ENCODE results near the gene TCP1.
"Not testable (repeated sequence)": the region's sequence is repeated elsewhere in the genome, so short reads cannot be mapped to it uniquely, and the experiment has no call there.

The TCP1 gene

DNA sequence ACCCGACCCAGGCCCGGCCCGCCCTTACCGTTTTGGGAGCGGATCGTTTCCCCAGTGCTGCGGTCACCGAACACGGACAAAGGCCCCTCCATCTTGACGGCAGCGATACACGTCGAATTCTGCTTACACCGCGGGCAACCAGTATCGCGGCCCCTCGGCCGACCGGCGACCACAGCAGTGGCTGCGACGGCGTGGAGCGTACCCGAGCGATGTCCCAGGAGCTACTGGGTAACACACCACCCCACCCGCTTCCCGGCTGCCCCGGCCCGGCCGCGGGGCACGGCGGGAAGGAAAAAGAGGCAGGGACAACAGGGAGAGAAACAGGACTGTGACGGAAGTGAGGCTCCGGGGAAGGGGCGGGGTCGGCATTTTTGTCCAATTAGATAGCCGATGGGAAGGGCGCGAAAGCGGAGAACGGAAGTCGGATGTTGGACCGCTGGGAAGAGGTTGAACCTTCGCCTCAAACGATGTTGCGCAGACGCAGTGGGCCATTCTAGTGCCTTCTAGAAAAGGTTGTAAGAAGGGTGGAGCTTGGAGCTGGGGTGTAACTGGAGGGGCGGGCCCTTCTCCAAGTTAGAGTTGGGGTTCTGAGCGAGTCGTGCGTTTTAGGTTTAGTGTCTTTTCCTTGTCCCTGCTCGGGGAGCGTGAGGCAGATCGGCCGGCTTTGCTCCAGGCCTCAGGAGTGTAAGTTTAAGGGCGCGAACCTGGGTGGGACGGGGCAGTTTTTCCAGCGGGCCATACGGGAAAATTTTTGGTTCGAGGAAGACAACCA lies at the start of gene TCP1:
TSS of gene TCP1 (minus strand) at position 226 of the 772 bp plus-strand sequence. CDS start at position 92, 134 bp downstream.
- peak; percentile 98 for DNase-seq (ENCODE audit: low read depth in 2 of 2)

DNA sequence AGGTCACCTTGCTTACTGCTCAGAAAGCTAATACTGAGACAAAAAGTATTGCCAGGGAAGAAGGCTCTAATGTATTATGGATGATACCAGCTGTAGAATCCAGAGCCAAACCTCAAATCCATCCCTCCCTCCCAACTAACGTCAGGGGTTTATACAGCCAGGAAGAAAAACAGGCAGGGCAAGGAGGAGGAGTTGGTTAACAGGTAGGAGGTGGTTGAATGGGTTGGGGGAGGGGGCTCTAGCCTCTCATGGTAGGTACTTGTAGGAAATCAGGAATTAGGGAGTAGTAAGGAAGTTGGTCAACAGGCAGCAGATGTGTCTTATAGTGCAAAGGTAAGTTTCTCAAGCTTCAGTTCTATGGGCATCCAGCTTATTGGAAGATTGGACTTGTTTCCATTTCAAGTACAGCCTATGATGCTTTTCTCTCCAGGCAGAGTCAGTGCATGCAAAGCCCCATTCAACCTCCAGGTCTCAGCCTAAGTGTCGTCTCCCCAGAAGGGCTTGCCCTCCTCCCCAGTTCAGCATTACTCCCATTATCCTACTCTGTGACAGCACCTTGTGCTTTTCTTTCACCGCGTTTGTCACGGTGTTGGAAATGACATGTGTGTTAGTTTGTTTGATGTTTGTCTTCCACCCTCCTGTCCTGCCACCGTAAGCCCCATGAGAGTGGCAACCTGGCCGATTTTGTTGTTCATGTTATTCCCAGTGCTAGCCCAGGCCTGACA lies 48.8 kb upstream of the TCP1 start:
- no peak for DNase-seq (ENCODE audit: low read depth in 2 of 2)

DNA sequence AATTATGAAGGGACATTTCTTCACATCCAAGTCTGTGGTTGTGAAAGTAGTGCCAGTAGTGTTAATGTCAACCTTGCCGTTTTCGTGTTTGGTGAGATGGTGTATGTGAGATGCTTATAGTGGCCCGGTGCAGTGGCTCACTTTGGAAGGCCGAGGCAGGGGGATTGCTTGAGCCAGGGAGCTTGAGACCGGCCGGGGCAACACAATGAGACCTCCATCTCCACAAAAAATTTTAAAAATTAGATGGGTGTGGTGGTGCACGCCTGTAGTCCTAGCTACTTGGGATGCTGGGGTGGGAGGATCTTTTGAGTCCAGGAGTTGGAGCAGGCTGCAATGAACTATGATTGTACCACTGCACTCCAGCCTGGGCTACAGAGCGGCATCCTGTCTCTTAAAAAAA lies 48.1 kb upstream of the TCP1 start:
- DNase-seq (ENCODE audit: low read depth in 2 of 2), result no peak

DNA sequence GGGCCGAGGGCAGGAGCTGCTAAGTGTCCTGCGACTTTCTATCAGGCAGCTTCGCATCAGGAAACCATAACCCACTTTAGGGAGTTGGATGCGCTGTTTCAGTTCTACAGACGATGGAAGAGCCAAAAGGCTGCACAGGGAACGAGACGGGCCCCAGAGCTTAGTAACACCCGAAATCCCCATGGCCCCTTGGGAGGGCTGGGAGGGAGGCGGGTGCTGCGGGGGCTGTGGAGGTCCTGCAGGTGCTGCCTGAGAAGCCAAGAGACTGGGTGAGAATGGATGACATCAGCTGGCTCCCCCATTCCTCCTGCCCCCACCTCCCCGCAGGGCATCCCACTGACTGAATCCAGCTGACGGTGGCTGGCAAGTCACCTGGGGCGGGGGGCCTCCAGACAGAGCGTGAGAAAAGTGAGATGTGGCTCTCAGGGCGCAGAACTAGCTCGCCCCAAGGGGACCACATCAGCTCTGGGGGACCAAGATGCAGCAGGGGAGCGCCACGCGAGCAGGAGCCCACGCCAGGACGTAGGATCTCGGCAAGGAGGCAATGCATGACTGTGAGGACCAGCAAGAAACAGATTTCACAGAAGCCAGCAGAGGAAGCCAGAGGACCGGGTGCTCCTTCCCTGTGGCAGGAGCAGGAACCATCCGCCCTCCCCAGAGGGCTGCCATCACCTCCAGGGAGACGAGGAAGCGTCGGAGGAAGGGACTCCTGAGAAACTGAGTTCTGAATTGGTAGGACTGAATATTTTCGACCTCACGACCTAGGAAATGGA lies 47.5 kb upstream of the TCP1 start:
- no peak for DNase-seq (ENCODE audit: low read depth in 2 of 2)

DNA sequence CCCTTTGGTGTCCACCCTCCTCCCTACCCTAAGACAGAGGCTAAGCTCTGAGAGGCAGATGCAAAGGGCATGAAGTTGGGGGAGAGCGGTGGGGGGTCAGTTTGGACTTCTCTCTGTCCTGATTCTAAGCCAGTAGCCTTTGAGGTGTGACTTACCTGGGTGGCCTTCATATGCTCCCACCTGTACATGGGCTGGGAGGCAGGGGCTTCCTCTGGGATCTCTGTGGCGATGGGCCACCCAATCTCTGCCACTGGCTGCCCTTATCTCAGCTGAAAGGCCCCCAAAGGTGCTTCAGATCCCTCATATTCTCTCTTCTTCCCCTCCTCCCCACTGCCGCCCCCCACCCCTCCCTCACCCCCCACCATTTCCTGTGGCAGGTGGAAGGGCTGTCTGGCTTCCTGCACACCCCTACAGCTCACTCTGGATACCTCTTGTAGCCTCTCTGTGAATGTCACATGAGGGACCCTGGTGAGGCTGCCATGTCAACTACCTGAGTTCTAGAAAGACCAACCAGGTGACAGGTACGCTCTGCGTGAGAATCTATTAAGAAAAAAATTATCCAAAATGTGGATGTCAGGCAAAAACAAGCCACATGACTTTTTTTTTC lies 44.7 kb upstream of the TCP1 start:
- no peak for DNase-seq (ENCODE audit: low read depth in 2 of 2)

DNA sequence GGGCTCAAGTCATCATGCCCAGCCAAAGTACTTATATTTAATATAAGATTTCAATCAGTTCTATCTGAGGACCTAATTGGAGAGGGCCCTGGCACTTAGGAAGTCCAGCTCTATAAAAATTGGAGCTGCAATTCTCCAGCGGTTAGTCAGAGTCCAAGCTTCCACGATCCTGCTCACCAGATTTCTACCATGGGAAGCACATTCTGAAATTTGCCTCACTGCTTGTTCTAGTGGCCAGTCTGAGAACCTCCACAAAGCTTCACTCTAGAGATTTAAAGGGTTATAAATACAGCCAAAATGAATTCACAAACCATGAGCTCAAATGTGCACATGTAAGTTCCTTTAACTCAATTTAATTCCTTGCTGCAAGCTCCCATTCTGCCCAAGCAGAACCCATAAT lies 44.2 kb upstream of the TCP1 start:
- no peak for DNase-seq (ENCODE audit: low read depth in 2 of 2)

DNA sequence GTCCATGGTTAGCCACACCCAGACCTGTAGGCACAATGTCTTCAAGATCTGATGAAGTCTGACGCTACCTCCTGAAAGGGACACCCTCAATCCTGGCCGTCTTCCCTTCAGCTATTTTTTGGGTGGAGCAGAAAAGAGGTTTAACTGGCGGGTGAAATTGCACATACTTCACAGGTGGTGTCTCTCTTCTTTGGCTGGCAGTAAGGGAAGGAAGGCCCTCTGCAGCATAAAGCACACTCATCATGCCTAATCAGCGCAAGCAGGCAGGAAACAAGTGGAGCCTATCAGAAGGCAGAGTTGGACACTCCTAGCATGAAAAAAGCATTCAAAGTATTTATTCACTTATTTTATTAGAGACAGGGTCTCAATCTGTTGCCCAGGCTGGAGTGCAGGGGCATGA lies 43.5 kb upstream of the TCP1 start:
- DNase-seq (ENCODE audit: low read depth in 2 of 2), result no peak

DNA sequence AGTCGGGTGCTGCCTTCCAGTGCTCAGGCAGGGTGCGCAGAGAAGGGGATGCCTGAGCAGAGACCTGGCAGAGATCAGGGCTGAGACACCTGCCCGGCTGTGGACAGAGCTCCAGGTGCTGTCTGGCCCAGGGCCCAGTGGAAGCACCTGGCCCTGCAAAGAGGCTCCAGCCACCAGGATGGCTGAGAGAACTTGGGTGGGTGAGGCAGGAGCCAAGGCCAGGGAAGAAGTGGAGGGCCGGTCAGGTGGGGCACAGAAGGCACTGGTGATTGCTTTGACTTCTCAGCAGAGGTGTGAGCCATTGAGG lies 41.9 kb upstream of the TCP1 start:
- no peak for DNase-seq (ENCODE audit: low read depth in 2 of 2)

DNA sequence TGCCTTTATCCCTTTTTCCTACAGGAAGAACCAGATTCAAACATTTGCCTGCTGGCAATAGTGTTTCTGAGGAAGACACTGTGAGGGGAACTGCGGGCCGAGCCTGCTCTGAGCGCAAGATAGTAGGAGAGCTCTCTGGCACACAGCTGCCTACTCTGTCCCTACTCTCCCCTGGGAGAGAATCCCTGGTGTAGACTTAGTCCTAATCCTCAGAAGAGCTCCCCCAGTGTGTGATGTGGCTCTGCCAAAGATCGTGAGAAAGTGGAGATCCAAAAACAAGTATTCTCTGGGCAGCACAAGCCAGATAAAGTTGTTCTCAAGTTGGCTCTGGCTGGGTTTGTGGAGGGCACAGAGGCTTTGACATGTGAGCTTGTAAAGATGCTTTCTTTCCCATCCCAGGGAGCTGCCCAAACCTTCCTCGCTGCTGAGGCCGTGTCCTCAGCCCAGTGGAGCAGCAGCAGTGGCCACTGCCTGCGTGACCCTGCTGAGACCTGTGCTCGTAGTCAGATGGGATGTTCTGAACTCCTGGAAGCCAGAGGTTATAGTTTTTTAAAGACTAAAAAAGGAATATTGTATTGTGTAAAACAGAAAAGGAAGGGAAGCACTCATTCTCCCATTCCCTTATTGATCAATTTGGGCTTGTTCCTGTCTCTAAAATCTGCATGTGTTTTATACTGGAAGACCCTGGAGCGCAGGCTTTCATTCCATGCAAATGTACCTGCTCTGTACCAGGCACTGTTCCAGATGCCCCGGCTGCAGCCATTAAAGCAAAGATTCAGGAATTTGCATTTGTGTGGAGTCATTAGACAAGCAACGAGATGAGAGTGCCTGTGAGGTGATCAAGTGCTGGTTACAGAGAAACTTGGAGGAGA lies 41.3 kb upstream of the TCP1 start:
- DNase-seq (ENCODE audit: low read depth in 2 of 2), result no peak

DNA sequence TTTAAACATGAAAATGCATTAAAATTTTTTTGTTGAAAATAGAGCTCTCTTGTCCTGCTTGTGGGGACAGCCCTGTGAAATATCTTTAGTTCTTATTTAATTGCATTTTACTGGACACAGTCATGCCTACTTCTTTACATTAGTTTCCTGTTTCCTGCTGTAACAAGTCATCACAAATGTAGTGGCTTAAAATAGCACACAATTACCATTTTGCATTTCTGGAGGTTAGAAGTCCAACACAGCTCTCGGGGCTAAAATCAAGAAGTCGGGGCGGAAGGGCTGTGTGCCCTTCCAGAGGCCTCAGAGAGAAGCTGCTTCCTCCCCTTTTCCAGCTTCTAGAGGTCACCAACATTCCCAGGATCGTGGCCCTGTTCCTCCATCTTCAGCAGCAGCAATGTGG lies 40.1 kb upstream of the TCP1 start:
- no peak for DNase-seq (ENCODE audit: low read depth in 2 of 2)

DNA sequence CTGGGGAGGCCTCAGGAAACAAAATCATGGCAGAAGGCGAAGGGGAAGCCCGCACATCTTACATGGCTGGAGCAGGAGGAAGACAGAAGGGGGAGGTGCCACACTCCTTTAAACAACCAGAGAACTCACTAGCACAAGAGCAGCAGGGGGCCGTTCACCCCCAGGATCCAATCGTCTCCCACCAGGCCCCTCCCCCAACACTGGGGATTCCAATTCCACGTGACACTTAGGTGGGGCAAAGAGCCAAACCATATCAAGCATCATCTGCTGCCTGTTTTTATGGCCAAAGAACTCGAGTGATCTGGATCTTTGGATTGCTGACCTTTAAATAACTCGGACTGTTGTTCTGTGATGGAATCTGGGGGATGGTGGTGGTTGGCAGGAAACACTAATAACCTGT lies 38.7 kb upstream of the TCP1 start:
- DNase-seq (ENCODE audit: low read depth in 2 of 2), result peak in 1 of 2 experiments; percentile 9

DNA sequence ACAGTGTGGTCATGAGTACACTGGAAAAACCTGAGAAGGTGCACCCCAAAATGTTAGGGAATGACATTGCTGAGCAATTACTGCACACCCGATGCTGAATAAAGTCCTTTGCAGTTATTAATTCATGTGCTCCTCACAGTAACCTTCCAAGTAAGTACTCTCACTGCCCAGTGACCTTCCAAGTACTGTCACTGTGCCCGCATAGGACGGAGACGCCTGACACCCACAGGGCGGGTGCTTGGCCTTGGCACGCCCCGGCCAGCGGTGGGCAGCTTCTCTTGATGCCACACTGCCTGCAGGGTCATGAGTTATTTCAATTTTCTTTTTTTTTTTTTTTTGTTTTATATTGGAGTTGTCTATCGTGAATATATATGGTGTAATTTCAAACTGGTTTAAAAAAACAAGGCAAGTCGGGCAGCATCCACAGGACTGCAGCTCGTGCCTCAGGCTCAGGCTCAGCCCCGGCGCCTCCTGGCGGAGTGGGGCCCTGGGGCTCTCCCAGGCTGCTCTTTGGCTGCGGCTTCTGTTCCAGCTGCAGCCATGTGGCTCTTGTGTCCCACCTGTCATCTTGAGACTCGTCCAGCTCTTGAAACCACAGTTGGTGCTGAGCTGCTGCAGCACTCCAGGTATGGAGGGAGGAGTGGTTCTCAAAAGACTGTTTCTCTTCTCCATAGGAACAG lies 37.7 kb upstream of the TCP1 start:
- no peak for DNase-seq (ENCODE audit: low read depth in 2 of 2)

DNA sequence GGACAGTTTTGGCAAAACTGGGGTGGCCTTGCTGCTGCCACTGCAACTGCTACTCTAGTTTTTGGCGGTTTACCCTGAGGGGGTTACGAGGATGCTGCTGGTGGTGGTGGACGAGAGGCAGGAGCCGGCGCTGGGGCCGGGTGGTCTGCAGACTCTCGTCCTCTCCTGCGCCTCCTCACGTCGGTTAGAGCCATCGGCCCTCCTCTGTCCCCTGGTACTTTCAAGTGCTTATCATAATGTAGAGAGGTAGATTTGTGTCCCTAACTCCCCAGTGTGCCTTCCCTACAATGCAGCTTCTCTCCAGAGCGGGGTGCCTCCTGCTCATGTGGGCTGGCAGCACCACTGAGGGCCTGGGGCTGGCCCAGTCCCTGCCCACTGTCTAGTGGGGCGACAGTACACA lies 36.6 kb upstream of the TCP1 start:
- no peak for DNase-seq (ENCODE audit: low read depth in 2 of 2)

DNA sequence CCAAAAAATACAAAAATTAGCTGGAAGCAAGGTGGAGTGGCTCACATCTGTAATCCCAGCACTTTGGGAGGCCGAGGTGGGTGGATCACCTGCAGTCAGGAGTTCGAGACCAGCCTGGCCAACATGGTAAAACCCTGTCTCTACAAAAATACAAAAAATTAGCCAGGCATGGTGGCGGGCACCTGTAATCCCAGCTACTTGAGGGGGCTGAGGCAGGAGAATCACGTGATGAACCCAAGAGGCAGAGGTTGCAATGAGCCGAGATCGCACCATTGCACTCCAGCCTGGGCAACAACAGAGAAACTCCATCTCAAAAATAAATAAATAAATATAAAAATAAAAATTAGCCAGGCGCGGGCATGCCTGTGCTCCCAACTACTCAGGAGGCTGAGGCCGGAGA lies 35.3 kb upstream of the TCP1 start:
- DNase-seq (ENCODE audit: low read depth in 2 of 2), result not testable (repeated sequence)

DNA sequence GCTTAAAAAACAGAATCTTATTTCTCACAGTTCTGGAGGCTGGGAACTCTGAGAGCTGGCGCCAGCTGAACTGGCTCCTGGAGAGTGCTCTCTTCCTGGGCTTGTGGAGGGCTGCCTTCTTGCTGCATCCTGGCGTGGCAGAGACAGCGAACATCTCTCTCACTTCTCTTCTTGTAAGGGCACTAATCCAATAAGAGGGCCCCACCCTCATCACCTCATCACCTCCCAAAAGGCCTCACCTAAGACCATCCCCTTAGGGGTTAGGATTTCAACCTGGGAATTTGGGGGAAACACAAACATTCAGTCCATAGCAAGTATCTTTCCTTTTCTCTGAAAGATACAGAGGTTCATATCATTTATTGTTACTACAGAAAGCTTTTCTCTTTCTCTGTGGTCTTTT lies 34.6 kb upstream of the TCP1 start:
- no peak for DNase-seq (ENCODE audit: low read depth in 2 of 2)

DNA sequence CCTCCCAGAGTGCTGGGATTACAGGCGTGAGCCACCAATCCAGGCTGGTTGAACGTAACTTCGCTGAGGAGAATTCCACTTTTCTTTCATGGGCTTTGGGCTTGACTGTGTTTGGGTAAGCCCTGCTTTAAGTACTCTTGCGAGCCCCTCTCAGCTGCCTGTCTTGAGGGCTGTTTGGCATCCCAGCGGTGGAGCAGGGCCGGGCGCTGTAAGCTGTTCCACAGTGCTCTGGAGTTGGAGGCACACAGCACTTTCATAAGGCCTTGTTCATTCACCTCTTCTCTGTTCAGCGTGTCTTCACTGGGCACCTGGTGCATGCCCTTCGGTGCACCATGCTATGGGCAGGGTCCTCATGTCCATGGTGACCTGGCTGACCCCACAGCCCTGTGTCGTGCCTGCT lies 32.3 kb upstream of the TCP1 start:
- DNase-seq (ENCODE audit: low read depth in 2 of 2), result no peak

DNA sequence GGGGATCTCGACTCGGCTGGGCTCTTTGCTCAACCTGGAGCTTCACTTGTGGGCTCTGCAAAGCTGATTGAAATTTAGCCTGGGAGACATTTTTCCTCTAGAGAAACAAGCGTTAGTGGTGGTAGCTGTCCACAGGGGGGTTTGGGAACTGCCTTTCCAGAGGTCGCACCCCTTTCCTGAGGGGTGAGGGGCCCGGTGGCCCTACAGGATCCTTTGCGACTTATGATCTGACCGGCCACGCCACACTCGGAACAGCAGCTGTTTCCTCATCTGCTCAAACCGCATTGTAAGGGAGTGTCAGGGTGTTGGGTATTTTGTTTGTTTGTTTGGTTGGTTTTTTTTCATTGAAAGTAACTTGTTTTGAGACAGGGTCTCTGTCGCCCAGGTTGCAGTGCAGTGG lies 31.7 kb upstream of the TCP1 start:
- DNase-seq (ENCODE audit: low read depth in 2 of 2), result no peak

DNA sequence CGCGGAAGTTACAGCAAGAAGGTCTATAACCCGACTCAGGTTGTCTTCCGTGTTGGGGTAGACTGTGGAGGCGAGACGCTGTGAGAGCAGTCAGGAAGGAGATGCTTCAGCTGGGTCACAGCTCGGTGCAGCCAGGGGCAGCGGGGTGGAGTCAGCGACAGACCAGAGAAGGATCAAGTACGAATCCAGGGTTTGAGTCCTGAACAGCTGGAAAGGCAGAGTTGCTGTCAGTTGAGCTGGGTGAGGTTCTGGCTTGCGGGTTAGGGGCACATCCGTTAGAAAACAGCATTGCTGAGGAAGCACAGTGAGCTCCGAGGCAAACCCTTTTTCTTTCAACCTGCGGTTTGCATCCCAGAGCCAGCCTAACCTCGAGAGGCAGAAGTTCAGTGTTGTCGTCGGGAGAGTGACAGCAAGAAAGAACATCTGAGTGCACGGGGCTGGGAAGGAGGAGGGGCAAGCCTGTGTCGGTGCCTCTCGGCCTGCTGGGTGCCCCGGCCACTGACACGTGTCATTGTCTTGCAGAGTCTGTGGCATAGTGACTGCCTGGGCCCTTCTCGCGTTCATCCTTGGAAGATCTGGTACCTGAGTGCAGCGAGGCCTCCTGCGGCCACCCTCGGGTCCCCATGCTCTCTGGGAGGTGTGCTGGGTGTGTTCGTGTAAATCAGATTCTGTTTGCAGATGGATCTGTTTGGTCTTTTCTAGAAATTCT lies 30.7 kb upstream of the TCP1 start:
- no peak for DNase-seq (ENCODE audit: low read depth in 2 of 2)

DNA sequence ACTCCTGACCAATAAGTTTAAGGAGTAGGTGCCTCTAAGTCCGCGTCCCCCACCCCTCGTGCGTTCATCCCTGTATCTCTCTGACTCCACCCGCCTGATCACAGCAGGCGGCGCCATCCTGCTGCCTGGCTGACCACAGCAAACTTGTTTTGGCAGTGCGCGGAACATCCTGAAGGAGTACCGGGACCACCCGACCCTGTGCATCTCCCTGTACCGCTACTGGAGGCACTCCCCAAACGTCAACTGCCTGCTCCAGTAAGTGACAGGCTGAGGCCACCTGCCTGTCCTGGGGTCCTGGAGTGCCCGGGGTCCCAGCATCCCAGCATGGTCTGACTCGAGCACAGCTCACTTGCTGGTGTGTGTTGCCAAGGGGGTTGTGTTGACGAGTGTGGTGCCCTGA lies 29.7 kb upstream of the TCP1 start:
- DNase-seq (ENCODE audit: low read depth in 2 of 2), result no peak

Data from fibroblast of skin of left biceps (primary cell).